Gastrocnemius medialis (tissue), 4 donors: ENCODE results near the gene ADAMTSL1. TPM values are rescaled to one million over a fixed set of nuclear protein-coding genes. Genes with fewer than 3 reads are reported as not detected.

Experiments
- ATAC-seq, 2 donors: fragments of 150-250 bp; one replicate each; pipeline ENCODE4 v1.9.1; 2016
- DNase-seq, 2 donors: peaks; one replicate each; pipeline ENCODE4 v3.0.0-alpha.2; 2019
- H3K27ac ChIP-seq, 4 donors: fragments of 200-600 bp; sonication (generic); 1 replicate in 1 of 4; 2 replicates in 3 of 4; pipeline ENCODE4 v1.5.1; 2016 to 2018; ENCODE audit warnings: mild to moderate bottlenecking in 2 of 4, moderate library complexity in 1 of 4
- H3K27me3 ChIP-seq, 3 donors: fragments of 200-600 bp; sonication (generic) in 2 of 3; 1 replicate in 1 of 3; 2 replicates in 2 of 3; pipeline versions ENCODE4 v1.5.1 to v1.6.0; 2016 to 2019; ENCODE audit warnings: mild to moderate bottlenecking in 1 of 3, moderate library complexity in 1 of 3
- H3K36me3 ChIP-seq, 2 donors: fragments of 200-600 bp; sonication (generic) in 1 of 2; one replicate each; pipeline ENCODE4 v1.5.1; 2017 to 2018
- H3K4me1 ChIP-seq, 2 donors: fragments of 200-600 bp; sonication (generic) in 1 of 2; one replicate each; pipeline ENCODE4 v1.5.1; 2016 to 2017; ENCODE audit warnings: mild to moderate bottlenecking in 2 of 2
- H3K4me3 ChIP-seq, 4 donors: fragments of 200-600 bp; sonication (generic) in 3 of 4; 1 replicate in 1 of 4; 2 replicates in 3 of 4; pipeline ENCODE4 v1.5.1; 2016 to 2019; ENCODE audit warnings: mild to moderate bottlenecking in 2 of 4
- H3K9me3 ChIP-seq, 3 donors: fragments of 200-600 bp; sonication (generic) in 2 of 3; 1 replicate in 1 of 3; 2 replicates in 2 of 3; pipeline ENCODE4 v1.5.1; 2016 to 2019
- POLR2A ChIP-seq, 2 donors: fragments of 450-650 bp; IDR thresholded peaks; one replicate each; pipeline ENCODE4 v1.6.1; 2017; ENCODE audit warnings: antibody characterized with exemption in 2 of 2, mild to moderate bottlenecking in 2 of 2, moderate library complexity in 2 of 2
- in situ Hi-C, 4 donors: fragments of 200-750 bp; cut with MboI; loops; one replicate each; pipeline versions ENCODE4 v1.15.0 to v1.8.0; 2017; ENCODE audit warnings: low sequenced_read_pairs in 4 of 4
- intact Hi-C: fragments of 100-400 bp; cut with DNase I; formaldehyde crosslinking; loops from one replicate; pipeline ENCODE4 v1.15.1; 2023; ENCODE audit warnings: low total_unique reads
- total RNA-seq, 4 donors: library from RNA; depleted of rRNA; stranded (reverse); fragments of >200 nt; gene quantifications; one replicate each; pipeline versions ENCODE4 v1.1.0 to v1.2.3, GENCODE V29; 2016
- TF ChIP-seq, protein P1 (sequence below), 5 experiments: fragments of 450-650 bp in 3 of 5; fragments of 200-600 bp in 2 of 5; sonication (generic) in 2 of 5; IDR thresholded peaks in 4 of 5; conservative IDR thresholded peaks in 1 of 5; 1 replicate in 4 of 5; 2 replicates in 1 of 5; pipeline ENCODE4 v1.5.1; 2016 to 2019; ENCODE audit warnings: antibody characterized with exemption in 5 of 5, mild to moderate bottlenecking in 3 of 5, moderate library complexity in 3 of 5

The ADAMTSL1 gene
- total RNA-seq, 4 donors from 2014 or later = 0.05 to 0.58 (median 0.28) TPM

DNA sequence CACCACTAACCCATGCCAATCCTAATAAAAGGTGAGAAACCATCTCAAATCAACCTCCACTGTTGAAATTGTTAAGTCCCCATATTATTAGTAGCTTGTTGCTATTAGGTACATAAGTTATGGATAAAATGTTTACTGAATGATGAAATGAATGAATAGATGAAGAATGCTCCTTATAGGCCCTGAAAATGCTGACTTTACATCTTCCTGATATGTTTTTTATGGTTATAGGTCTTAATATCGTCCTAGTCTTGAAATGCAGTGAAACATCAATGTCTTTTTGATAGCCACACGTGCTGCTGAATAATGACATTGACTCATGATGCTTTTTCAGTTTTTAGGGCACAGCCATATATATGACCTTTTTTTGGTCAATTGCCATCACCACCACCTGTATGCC, 281.3 kb downstream of the ADAMTSL1 start:
- H3K27me3 ChIP-seq = no peaks in the 10 kb centered on the region
- intact Hi-C loops (no loop called here), in situ Hi-C loops (no loop called here)
- no peak overlapping the region for H3K27ac ChIP-seq
- TF ChIP-seq POLR2A (IDR thresholded peaks at IDR 0.05) = no peak
- TF ChIP-seq, protein P1, sequence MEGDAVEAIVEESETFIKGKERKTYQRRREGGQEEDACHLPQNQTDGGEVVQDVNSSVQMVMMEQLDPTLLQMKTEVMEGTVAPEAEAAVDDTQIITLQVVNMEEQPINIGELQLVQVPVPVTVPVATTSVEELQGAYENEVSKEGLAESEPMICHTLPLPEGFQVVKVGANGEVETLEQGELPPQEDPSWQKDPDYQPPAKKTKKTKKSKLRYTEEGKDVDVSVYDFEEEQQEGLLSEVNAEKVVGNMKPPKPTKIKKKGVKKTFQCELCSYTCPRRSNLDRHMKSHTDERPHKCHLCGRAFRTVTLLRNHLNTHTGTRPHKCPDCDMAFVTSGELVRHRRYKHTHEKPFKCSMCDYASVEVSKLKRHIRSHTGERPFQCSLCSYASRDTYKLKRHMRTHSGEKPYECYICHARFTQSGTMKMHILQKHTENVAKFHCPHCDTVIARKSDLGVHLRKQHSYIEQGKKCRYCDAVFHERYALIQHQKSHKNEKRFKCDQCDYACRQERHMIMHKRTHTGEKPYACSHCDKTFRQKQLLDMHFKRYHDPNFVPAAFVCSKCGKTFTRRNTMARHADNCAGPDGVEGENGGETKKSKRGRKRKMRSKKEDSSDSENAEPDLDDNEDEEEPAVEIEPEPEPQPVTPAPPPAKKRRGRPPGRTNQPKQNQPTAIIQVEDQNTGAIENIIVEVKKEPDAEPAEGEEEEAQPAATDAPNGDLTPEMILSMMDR (IDR thresholded peaks at IDR 0.05 in 4 of 5, conservative IDR thresholded peaks at IDR 0.05 in 1 of 5) = no peak
- no peak overlapping the region for H3K4me3 ChIP-seq
- no peaks in the 10 kb centered on the region for H3K4me1 ChIP-seq
- no peaks in the 10 kb centered on the region for H3K9me3 ChIP-seq
- ATAC-seq (no peak), DNase-seq (no peak)
- no peaks in the 10 kb centered on the region for H3K36me3 ChIP-seq

DNA sequence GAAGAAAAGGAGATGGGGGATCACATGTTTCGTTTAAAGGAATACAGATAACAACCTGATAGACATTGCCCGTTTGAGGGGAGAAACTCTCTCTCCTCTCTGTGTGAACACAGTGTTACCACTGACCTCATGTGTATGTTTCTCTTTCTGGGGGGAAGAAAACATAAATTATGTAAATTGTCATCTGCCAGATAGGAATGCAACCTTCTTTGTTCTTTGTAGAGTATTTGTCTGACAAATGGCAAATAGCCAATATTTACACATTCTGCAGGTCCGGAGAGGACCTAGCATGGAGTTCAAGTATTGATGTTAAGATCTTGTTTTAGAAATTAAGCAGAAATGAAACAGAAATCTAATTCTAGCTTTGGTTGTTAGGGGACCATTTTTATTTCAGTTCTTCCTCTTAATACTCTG, 282.8 kb downstream of the ADAMTSL1 start:
- Histone ChIP-seq H3K27ac (no peak overlapping the region), H3K36me3 (no peaks in the 10 kb centered on the region), H3K27me3 (no peaks in the 10 kb centered on the region), H3K9me3 (no peaks in the 10 kb centered on the region), H3K4me1 (no peaks in the 10 kb centered on the region), H3K4me3 (no peak overlapping the region)
- ATAC-seq (no peak), DNase-seq (no peak)
- in situ Hi-C loops = no loop called here
- TF ChIP-seq, protein P1 (IDR thresholded peaks at IDR 0.05 in 4 of 5, conservative IDR thresholded peaks at IDR 0.05 in 1 of 5) = no peak
- no peak for TF ChIP-seq POLR2A (IDR thresholded peaks at IDR 0.05)
- intact Hi-C loops = no loop called here

GRCh38 chr9:18759827-18760226, 285.9 kb downstream of the ADAMTSL1 start:
- no peaks in the 10 kb centered on the region for H3K4me1 ChIP-seq
- no peaks in the 10 kb centered on the region for H3K9me3 ChIP-seq
- TF ChIP-seq POLR2A (IDR thresholded peaks at IDR 0.05) = no peak
- TF ChIP-seq, protein P1 (IDR thresholded peaks at IDR 0.05 in 4 of 5, conservative IDR thresholded peaks at IDR 0.05 in 1 of 5) = no peak
- no peaks in the 10 kb centered on the region for H3K36me3 ChIP-seq
- in situ Hi-C loops = no loop called here
- DNase-seq = no peak
- H3K4me3 ChIP-seq = no peak overlapping the region
- intact Hi-C loops = no loop called here
- ATAC-seq = no peak
- no peaks in the 10 kb centered on the region for H3K27me3 ChIP-seq
- H3K27ac ChIP-seq = no peak overlapping the region

GRCh38 chr9:18761742-18762300, 287.9 kb downstream of the ADAMTSL1 start:
- in situ Hi-C loops (no loop called here), intact Hi-C loops (no loop called here)
- no peaks in the 10 kb centered on the region for H3K27me3 ChIP-seq
- no peak overlapping the region for H3K4me3 ChIP-seq
- ATAC-seq (no peak), DNase-seq (no peak)
- no peak overlapping the region for H3K27ac ChIP-seq
- TF ChIP-seq, protein P1 (IDR thresholded peaks at IDR 0.05 in 4 of 5, conservative IDR thresholded peaks at IDR 0.05 in 1 of 5) = no peak
- no peak for TF ChIP-seq POLR2A (IDR thresholded peaks at IDR 0.05)
- no peaks in the 10 kb centered on the region for H3K9me3 ChIP-seq
- no peaks in the 10 kb centered on the region for H3K36me3 ChIP-seq
- no peaks in the 10 kb centered on the region for H3K4me1 ChIP-seq

- TF ChIP-seq POLR2A (IDR thresholded peaks at IDR 0.05) = no peak
- TF ChIP-seq, protein P1 (IDR thresholded peaks at IDR 0.05 in 4 of 5, conservative IDR thresholded peaks at IDR 0.05 in 1 of 5) = no peak
- H3K9me3 ChIP-seq = no peaks in the 10 kb centered on the region
- ATAC-seq (no peak), DNase-seq (no peak)
- no peaks in the 10 kb centered on the region for H3K4me1 ChIP-seq
- in situ Hi-C loops = no loop called here
- no peaks in the 10 kb centered on the region for H3K27me3 ChIP-seq
- no peaks in the 10 kb centered on the region for H3K36me3 ChIP-seq
- intact Hi-C loops = no loop called here
- no peak overlapping the region for H3K4me3 ChIP-seq
- H3K27ac ChIP-seq = no peak overlapping the region
These were observed 293.1 kb downstream of the ADAMTSL1 start for GRCh38 chr9:18766989-18767550.
